Cardiac septum (tissue), 1 donor: ENCODE measurements around the gene MARCHF3. TPM values are rescaled to one million over a fixed set of nuclear protein-coding genes. Genes with fewer than 3 reads are reported as not detected.
"Not testable (repeated sequence)": the region's sequence is repeated elsewhere in the genome, so short reads cannot be mapped to it uniquely, and the experiment has no call there.

Experiments
- DNase-seq: peaks from one replicate; pipeline ENCODE4 v3.0.0-alpha.2; 2020; ENCODE audit warnings: low spot score
- intact Hi-C: fragments of 100-400 bp; cut with DNase I; formaldehyde crosslinking; loops from one replicate; pipeline ENCODE4 v1.14.0; 2022
- total RNA-seq: library from RNA; stranded (reverse); fragmentation: NEBNext Ultra II Directional; extraction: Animal tissue kit (Norgen Biotek cat#: 25700); gene quantifications from one replicate; pipeline ENCODE4 v1.2.1, GENCODE V29; 2021
- donor health status: DM: no; HTN: no; CAD: no.

MARCHF3 gene
- total RNA-seq, 1 donor from 2014 or later: 61.0 TPM

DNA sequence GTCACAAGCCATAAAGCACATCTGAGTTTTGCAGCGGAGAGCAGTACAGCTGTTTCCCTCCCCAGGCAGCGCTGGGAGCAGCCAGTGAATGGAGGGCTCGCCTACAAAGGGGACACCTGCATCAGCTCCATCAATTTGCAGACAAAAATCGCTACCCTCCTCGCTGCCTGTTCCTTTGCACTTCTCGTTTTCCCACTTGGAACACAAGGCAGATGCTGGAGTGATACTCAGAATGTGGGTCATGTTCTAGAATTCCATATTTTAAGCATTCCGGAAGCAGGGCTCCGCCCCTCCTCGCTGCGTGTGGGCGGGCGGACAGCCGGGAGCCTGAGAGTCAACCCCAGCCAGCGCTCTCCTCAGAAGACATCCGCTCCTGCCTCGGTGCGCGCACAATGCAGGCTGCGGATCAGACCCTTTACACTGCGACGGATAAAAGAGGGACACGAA is 161.3 kb downstream of the MARCHF3 start:
- intact Hi-C loops: no loop called here
- DNase-seq: no peak

DNA sequence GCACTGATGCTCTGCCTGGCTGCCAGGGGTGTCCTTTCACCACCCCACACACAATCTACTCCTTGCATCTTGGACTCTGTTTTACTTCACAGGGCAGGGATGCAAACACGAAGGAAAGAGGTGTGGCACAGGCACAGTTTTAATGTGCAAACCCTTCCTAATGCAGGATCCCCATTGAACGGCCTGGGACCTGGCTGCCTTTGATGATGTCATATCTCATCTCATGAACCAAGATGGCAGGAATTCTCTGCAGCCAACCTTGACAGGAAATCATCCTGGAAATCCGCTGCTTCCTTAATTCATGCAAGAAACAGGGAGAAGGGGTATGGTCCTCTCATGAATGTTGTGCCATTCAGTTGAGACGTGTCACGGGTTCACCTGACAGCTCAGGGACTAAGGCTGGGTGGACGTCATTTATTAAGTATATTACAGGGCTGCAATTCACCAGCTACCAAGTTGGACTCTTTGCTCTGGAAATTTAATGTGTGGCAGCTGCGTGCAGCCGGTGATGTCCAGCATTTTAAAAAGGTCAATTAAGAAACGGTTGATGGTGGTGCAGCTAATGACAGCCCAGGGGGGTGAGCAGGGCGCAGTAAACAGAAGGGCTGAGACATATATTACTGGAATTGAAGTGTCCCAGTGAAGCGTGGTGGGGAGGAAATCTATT is 161.9 kb downstream of the MARCHF3 start:
- intact Hi-C loops: no loop called here
- no peak for DNase-seq

DNA sequence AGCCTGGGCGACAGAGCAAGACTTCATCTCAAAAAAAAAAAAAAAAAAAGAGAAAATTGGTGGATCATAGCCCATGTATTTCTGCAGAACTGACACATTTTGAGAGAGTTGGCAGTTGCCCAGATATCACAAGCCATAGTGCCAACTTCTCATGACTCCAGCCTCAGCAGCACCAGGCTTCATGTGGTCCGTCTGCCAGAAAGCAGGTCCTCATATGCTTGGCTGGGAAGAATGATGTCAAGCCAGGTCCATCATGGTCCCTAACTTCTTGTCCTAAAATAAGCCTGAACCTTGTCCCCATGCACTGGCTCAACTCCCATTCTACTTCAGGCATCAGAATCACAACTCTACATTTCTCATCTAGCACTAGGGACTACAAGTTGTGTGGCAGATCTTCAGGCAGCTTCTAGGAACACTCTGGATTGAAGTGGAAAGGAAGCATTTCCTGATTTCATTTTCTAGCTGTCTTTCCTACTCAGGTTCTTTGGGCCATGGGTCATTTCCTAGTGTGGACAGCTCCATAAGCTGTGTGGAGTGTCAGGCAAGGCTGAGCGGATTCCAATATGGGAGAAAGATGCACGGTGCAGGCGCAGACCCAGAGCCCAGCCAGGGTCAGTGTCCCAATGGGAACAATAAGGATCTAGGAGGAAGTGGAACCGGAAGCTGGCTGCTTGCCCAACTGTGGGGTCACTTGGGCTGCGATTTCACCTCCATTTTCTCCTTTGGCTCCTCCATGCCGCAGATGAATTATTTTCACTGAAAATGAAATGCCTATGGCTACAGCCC is 163.3 kb downstream of the MARCHF3 start:
- intact Hi-C loops: no loop called here
- DNase-seq: no peak

DNA sequence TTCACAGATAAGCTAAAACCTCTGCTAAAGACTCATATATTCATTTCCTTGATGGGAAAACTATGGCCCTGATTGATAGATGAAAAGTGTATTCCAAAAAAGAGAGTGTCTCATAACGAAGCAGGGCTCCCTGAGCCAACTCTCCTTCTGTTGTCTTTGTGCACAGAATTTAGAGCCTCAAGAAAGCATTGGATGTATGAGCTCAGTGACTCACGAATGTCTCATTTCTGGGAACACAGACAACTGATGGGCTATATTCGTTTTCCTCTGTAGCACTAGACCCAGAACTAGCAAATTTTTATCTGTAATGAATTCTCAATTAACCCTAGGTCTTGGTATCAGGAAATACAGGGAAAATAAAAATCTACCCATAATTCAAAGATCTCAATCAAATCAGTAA is 165.1 kb downstream of the MARCHF3 start:
- DNase-seq: no peak
- intact Hi-C loops: no loop called here

DNA sequence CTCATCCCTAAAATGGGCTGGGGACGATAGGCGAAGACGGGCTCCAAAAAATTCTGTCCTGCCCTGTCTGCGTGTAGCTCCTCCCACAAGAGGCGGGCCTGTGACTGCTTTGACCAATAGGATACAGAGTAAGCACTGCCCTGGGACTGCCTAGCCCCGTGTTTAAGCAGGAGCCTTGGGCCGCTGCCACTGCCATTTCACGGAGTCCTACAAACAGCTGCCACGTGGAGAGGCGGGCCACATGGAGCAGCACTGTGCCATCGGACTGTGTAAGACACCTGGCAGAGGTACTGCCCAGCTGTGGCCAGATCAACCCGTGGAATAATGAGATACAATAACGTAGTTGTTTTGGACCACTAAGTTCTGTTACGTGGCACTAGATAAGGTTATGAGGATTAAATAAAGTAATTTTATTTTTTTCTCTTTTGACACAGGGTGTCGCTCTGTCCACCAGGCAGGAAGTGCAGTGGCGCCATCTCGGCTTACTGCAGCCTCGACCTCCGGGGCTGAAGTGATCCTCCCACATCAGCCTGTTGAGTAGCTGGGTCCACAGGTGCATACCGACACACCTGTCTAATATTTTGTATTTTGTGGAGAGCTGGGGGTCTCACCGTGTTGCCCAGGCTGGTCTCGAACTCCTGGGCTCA is 166.2 kb downstream of the MARCHF3 start:
- DNase-seq: no peak
- intact Hi-C loops: no loop called here

DNA sequence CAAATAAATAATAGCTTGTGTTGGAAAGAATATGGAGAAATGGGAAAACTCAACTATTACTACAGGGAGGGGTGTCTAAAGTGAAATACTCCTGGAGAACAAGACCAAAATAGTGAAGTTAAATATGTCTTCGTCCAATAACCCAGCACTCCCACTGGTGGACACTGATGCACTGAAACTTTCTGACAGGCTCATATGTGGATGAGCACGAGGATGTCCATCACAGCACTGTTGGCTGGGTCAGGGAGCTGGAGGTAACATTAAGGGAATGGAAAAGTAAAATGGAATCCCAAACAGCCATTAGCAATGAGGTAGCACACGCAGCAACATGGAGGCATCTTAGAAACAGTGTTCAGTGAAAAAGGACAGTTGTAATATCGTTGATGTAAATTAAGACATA is 167.0 kb downstream of the MARCHF3 start:
- DNase-seq: no peak
- intact Hi-C loops: no loop called here

DNA sequence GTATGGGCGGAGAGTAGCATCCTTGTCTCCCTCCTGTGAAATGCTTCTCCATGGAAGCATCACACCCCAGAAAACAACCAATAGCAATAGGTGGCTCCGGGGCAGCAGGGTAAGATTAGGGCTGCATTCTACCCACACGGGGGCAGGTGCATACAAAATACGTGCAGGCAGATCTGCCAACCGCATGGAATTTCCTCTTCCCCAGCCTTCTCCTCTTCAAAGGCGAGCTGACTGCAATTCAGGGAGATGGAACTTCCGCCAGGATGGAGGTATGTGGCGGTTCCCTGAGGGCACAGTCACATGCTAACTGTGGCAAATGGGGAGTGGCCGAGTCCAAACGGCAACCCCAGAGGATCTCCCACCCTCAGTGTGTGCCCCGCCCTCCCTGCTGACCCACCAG is 171.9 kb downstream of the MARCHF3 start:
- no peak for DNase-seq
- intact Hi-C loops: no loop called here

DNA sequence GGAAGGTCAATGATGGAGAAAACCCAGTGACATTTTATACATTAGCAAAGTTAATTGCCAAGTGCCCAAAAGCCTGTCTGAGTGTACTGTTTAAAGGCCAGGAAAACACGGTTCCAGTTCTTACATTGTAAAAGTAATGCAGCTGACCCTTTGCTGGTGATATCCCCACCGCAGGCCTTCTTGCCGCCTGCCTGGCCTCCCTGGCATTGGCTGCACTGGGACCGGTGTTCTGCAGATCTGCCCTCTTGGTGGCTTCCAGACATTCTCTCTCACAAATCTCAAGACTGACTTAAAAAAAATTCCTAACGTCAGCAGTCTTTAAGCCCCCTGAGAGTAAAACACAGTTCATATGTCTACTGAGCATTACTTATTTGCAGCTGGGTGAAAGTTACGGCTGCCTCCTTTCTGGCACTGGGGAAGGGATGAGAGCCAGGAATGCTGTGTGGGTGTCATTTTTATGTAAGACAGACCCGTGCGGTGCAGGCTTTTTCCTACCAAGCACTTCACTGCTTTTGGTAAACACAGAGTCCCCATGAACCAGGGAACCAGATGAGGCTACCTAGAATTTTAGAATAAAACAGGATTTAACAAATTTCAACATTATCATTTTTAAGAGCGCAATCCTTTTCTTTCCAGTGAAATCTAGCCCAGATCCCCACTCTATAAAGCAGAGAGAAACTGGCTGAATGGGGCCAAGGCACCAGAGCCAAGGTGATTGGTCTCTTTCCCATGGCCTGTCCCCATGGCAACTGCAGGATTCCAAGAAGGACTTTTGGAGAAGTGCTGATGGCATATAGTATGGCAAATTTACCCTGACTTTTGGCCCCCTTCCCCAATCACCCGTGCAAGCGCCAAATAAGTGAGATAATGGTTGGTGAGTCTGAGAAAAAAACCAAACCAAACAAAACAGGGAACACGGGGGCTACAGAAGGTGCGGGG is 172.6 kb downstream of the MARCHF3 start:
- DNase-seq: no peak
- intact Hi-C loops: no loop called here

DNA sequence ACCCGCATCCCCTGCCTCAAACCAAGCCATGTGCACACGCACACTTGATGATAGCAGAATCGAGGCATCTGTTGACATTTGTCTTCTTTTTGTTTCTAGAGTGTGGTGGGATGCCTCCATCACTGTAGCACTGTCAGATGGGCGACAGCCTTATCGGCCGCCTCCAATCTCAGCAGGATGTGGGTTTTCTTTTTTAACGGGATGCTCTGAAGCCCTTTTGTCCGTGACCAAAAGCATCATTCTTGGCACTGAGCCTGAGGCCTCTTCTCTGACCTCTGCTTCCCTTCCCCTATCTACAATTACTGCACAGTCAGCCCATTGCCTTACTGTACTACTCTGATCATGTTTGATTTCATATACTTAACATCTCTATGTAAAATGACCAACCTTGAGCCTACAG is 175.1 kb downstream of the MARCHF3 start:
- intact Hi-C loops: no loop called here
- DNase-seq: no peak

DNA sequence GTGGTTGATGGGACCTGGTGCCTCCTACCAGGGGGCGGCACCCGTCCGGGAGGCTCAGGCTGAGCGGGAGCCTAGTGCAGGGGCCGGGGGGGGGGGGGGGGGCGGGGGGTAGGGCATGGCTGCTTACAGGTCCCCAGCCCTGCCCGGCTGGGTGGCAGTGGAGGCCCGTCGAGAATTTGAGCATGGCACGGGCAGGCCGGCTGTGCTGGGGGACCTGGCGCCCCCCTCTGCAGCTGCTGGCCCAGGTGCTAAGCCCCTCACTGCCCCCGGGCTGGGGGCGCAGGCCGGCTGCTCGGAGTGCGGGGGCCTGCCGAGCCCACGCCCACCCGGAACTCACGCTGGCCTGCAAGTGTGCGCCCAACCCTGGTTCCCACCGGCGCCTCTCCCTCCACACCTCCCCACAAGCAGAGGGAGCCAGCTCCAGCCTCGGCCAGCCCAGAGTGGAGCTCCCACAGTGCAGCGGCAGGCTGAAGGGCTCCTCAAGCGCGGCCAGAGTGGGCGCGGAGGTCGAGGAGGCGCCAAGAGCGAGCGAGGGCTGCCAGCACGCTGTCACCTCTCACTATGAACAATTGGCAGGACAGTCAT is 175.7 kb downstream of the MARCHF3 start:
- intact Hi-C loops: no loop called here
- DNase-seq: no peak

DNA sequence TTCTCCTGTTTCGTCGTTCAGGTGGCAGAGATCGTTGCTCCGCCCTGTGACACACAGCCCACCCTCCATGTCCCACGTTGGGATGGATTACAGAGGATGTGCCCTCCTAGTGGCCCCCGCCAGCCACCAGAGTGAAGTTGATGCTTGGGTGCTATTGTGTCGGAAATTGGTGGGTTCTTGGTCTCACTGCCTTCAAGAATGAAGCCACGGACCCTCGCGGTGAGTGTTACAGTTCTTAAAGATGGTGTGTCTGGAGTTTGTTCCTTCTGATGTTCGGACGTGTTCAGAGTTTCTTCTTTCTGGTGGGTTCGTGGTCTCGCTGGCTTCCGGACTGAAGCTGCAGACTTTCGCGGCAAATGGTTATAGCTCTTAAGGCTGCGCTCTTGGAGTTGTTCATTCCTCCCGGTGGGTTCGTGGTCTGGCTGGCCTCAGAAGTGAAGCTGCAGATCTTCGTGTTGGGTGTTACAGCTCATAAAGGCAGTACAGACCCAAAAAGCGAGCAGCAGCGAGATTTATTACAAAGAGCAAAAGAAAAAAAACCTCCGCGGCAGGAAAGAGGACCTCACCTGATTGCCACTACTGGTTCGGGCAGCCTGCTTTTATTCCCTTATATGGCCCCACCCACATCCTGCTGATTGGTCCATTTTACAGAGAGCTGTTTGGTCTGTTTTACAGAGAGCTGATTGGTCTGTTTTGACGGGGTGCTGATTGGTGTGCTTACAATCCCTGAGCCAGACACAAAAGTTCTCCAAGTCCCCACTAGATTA is 176.6 kb downstream of the MARCHF3 start:
- DNase-seq, intact Hi-C loops: not testable (repeated sequence)

DNA sequence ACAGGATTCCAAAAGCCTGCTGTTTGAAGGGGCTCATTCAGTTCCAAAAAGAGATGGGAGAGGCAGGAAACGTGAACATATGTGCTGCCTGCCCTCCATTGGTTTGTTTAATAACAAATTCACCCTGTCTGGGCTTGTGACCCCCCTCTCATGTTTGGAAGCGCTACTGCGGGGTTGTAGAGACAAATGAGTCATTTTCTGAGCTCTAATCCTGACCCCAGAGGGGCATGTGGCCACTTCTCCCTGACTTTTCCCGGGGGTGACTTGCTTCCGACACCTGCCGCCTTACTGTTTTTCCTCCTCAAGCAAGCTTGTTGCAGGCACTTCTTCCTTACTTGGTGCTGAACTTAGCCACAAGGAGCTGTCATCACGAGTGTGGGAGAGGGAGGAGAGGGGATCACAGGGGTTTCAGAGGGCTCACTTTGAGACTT is 177.5 kb downstream of the MARCHF3 start:
- intact Hi-C loops: no loop called here
- no peak for DNase-seq

DNA sequence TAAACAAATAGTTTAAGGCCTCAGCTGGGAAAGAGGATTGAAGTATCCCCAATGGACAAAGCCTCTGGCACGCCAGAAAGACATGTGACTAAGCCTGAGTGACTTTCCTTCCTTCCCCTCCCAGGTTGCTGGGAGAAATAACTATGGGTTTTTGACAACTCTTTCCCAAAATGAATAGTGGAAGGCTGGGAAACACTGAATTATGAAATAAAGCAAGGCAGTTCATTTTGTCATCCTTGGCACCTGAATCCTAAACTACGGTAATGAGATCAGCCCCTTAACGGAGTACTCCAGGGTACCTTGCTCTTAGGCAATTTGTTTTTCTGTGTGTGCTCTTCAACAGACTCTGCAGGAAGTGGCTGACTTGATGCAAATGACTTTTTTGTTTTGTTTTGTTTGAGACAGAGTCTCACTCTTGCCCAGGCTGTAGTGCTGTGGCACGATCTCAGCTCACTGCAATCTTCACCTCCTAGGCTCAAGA is 178.2 kb downstream of the MARCHF3 start:
- intact Hi-C loops: no loop called here
- DNase-seq: no peak

DNA sequence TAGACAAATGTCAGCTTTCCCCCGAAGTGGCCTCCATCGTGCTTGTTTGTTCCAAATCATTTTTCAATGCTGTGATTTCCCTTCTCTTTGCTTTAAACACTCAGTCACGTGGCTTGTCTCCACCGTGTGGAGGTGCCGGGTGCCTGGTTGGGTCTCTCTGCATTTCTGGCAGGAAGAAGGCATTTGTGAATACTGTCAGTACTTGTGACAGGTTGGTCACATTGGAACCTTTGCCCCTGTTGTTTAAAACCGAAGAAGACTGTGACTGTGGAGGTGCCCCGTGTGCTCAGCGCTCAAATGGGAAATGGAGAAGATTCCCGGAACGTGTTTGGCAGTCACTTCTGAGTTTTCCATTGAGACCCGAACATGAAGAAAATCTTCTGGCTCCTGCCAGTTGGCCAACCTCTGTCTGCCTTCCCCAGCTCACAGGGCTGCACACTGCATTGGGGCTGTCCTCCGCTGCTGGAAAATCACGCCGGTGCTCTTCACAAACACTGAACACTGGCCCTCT is 178.8 kb downstream of the MARCHF3 start:
- no peak for DNase-seq
- intact Hi-C loops: no loop called here

DNA sequence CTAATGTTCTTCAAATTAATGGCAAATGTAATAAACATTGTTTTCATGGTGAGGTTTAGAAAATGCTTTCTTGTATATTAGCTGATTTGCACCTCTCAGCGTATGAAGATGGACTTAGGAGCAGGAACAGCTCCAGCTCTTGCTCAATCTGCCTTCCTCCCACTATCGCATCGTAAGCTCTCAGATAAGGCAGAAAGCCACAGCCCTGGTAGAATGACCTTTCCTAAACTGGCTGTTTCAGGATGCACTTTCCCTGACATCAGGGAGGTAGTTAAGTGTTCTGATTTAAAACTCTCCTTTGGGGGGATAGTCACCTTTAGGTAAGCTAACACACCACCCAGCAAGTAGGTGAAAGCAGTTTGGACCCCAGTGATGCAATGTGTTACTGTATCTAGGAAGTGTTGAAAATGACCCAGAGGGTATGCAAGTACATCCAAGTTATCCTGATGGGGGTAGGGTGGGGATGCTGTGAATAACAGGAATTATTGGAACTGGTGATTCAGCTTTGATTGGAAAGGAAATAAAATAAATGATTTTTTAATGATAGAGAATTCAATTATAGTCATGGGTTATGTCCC is 181.2 kb downstream of the MARCHF3 start:
- intact Hi-C loops: loop anchor here (5.0 kb wide), 1 partner anchor 193 kb away; no protein-coding TSS in a partner anchor
- DNase-seq: no peak

DNA sequence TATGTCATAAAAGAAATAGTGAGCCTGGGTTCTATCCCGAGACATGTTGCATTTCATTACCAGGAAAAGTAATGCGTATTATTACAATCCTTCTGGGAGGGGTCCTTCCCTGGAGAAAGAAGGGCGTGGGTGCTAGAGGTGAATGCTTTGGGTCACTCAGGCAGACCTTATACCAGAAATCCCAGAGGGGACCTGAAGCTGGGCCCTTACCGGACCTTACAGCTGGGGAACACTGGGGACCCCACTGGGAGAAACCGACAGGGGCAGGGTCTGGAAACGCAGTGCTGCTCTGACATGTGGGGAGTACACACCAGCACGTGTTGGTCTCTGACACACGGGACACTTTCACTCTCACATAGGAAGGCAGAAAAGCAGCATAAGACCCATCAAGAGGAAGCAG is 182.1 kb downstream of the MARCHF3 start:
- no peak for DNase-seq
- intact Hi-C loops: loop anchor here (5.0 kb wide), 1 partner anchor 194 kb away; no protein-coding TSS in a partner anchor

DNA sequence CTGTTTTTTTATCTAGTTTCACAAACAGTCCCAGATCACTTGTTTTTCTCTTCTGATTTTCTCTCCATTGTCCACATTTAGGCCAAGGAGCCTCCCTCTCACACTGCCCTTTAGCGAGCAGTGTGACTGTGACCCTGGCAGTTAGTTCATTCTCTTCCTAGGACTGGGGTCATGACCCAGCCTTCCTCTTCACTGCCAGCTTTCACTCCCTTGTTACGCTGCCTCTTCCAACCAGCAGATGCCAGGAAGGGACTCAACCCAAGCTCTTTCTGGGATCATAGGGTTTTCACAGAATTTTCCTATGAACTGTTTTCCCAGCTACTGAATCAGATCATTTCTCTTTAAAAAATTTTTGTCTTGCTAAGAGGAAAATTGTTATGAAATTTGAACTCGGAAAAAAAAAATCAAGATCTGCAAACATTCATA is 182.5 kb downstream of the MARCHF3 start:
- intact Hi-C loops: loop anchor here (5.0 kb wide), 1 partner anchor 194 kb away; no protein-coding TSS in a partner anchor
- DNase-seq: no peak

DNA sequence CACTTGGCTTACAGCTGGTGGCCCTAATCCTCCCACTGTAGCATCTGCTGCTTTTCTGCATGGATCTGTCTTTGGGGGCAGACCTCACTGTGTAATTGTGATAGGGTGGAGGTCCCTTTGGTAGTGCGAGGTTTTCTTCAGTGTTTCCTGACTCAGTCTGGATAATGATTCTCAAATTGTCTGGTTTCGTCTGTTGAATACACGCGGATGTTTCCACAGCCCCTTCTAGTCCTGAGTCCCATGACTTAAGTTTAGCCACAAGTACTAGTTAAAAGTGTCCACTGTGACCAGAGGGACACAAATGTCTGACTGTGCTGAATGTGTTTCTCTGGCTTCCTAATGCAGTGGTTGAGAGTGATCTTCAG is 182.9 kb downstream of the MARCHF3 start:
- no peak for DNase-seq
- intact Hi-C loops: loop anchor here (5.0 kb wide), 1 partner anchor 195 kb away; no protein-coding TSS in a partner anchor
